ENCODE data around the gene NRXN2.

Gene NRXN2

DNA sequence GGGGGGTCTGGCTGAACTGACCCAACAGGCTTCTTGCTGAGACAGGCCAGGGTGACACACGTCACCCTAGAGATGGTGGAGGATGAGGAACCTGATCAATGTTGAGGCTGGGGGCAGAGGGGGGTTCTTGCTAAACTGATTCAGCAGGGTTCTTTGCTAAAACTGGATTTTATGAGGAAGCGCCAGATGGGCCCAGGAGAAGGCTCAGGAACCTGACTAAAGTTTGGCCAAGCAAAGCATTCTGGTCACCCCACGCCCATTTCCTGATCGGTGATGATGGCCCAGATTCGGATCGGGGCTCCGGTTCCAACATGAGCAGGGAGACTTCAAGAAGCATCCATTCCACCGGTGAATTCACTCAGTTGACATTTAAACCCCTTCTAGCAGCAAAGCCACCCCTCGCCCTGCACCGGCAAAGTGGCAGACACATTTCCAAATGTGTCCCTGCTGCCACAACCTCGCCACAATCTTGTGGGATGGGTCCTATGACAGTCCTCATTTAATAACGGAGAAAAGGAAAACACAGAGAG lies 166.2 kb downstream of the NRXN2 start:
- DNase-seq (ENCODE audit: extremely low read depth in 1 of 2, low read depth in 1 of 2) = no peak
